Endometrial microvascular endothelial cells (primary cell): ENCODE results near the gene VPS39. TPM values are rescaled to one million over a fixed set of nuclear protein-coding genes. Genes with fewer than 3 reads are reported as not detected.

ENCODE experiments used
- in situ Hi-C: cut with HindIII; loops from 2 replicates; pipeline ENCODE4 v1.10.0; 2017; ENCODE audit warnings: low sequenced_read_pairs, low pct_unique_long_range_greater_than_20kb; ENCODE audit errors: inconsistent ontology term
- total RNA-seq: library from RNA; depleted of rRNA; stranded (reverse); fragments of >200 nt; gene quantifications from one replicate; pipeline ENCODE4 v1.2.3, GENCODE V29; 2015; ENCODE audit errors: inconsistent ontology term

The VPS39 gene
- total RNA-seq, 1 donor from 2014 or later = 28.2 TPM

DNA sequence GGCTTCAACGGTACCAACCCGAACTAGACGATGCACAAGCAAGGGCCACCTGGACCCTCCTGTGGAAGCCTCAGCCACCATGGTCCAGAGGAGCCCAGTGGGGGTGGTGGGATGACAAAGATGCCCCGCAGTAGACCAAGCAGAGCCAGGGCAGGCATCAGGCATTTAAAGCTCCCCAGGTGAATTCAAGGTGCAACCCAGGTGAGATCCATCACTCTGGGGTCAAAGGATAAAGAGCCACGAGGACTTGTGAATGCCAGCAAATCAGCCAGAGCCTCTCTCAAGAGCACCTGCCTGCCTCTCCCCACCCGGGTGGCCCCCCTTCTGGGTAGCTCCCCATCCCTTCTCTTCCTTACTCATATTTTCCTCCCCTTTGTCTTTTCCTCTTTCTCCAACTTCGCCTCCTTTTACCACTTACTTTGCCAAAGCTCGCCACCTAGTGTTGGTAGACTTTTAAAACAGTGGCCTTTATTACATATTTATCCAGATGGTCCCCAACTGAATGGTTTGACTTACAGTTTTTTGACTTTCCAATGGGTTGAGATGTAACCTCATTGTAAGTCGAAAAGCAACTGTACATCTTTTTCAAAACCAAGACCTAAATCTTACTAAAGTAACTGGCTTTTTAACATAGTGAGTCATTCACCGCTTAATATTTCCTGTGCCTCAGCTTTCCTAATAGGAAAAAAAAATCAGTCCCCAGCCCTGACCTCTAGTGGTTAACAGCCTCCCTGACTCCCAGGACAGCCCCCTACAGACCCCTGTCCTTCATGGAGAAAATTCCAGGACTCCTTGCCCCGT, 70.4 kb downstream of the VPS39 start:
- in situ Hi-C loops = no loop called here

DNA sequence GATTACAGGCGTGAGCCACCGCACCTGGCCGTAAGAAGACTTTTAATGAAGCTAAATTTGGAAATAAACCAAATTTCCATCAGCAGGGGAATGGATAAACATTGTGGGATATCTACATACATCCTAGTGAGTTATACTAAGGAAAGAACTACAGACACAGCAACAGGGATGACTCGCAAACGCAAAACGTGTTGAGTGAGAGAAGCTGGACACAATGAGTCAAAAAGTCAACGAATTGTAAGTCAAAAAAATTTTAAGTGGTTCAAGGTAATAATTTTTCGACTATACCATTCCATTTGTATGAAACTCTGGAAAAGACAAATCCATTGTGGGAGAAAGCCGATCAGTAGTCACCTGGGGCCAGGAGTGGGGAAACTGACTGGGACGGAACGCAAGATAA, 71.6 kb downstream of the VPS39 start:
- in situ Hi-C loops = no loop called here

DNA sequence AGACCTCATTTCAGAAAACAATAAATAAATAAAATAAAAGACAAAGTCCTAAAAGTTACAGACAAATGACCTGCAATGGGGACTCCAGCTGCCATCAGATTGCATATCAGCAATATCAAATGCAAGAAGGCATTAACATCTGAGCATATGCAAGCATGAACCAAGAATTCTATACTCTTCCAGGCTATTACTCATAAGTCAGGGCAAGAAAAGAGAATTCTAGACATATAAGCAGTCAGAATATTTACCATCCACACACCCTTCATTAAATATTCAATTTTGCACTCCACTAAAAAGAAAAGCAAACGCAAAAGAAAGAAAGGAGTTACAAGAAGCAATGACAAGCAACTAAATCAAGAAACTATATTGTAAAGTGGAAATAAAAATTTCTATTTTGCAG, 72.8 kb downstream of the VPS39 start:
- in situ Hi-C loops = no loop called here

DNA sequence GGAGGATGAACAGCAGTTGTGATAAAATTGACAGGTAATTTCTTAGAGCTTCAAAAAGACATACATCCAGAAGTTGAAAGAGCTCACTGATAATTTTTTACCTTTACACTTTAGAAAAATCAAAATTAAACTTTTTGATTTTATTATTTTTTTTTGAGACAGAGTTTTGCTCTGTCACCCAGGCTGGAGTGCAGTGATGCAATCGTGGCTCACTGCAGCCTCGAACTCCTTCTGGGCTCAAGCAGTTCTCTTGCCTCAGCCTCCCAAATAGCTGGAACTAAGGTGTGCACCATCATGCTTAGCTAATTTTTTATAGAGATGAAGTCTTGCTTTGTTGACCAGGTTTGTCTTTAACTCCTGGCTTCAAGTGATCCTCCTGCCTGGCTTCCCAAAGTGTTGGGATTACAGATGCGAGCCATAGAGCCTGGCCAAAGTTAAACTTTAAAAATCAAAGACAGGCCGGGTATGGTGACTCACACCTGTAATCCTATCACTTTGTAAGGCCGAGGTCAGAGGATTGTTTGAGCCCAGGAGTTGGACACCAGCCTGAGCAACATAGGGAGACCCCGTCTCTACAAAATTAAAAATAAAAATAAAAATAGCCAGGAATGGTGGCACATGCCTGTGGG, 73.4 kb downstream of the VPS39 start:
- in situ Hi-C loops = no loop called here

DNA sequence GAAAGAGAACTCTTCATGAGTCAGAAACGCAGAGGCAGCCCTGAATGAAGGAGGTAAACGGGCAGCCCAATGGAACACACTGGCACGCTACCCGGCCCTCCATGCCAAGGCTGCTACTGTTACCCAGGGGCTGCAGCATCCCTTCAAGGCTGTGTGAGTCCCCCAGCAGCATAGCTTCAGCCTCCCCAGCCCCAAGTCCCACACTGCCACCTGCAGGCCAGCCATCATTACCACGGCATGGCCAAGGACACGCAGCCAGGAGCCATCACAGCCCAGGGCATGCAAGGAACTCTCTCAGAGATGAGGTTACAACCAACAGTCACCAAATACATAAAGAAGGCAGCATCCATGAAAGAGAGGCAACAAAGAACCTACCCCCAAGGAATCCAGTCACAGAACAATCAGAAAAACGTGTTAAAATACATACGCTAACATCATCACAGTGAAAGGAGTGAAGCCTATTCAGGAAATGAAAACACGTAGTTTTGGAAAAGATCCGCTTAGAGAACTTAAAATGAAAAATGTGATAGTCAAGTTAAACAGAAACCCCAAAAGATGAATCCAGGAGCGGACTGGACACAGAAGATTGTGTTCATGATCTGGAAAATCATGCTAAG, 74.1 kb downstream of the VPS39 start:
- in situ Hi-C loops = no loop called here

DNA sequence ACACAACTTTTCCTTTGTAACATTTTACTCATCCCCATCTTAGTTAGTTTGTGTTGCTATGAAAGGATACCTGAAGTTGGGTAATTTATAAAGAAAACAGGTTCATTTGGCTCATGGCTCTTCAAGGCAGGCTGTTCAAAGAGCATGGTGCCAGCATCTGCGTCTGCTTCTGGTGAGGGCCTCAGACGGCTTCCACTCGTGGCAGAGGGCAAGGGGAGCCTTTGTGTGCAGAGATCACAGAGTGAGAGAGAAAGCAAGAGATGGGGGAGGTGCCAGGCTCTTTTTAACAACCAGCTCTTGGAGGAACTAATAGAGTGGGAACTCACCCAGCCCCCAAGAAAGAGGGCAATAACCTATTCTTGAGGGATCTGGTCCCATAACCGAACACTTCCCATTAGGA, 74.7 kb downstream of the VPS39 start:
- in situ Hi-C loops = no loop called here

DNA sequence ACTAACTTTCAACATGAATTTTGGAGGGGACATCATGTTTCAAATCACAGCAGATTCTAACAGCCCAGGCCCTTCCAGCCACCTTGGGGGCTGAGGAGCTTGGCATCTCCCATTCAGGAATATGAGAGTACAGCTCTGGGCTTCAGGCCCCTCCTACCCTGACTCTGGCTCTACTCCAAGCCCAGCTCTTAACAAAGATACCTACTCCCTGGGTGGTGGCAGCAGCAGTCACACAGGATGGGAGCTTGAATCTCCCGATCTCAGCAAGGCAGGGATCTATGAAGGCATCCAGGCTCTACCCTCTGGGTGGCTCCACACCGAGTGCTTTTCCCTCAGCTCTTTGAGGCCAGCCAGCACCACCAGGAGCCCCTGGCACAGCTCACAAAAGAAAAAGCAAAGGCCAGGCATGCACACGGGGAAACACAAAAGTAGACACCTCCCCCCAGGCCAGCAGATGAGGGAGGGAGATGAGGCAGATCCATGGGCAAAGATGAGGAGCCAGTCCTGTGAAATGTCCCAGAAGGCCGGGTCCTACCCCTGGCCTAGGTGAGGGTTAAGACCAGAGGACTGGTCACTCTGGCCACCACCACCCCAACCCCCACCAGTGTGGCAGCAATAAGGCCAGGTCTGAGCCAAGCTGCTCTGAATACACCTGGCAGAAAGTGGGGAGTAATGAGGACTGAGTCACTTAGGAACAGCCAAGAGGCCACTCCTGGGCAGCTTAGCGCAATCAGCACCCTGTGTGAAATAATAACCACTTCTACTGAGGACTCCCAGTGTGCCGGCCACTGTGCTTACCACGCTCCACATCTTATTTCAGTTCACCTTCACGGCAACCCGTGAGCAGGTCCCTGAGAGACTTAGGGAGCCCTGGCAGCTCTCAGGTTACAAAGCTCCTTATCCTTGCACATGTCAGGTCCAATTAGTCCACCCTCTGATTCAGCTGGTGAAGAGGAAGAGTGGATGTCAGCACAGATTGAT, 76.0 kb downstream of the VPS39 start:
- in situ Hi-C loops = no loop called here

DNA sequence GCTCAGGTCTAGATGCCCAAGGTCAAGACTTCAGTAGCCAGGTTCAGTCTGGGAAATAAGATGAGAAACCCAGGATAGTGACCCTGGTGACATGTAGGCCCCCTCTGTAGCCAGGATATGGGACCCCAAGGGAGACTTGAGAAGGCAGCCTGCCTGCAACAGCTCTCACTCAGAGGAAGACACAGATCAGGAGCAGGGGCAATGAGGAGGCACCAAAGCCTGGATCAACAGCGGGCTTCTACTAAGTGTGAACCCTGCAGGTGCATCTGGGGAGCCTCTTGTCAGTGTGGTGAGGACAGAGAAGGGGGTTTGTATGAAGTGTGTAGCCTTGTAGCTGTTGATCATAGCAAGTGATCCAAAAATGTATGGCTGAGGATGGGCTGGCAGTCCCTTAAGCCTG, 77.1 kb downstream of the VPS39 start:
- in situ Hi-C loops = no loop called here

DNA sequence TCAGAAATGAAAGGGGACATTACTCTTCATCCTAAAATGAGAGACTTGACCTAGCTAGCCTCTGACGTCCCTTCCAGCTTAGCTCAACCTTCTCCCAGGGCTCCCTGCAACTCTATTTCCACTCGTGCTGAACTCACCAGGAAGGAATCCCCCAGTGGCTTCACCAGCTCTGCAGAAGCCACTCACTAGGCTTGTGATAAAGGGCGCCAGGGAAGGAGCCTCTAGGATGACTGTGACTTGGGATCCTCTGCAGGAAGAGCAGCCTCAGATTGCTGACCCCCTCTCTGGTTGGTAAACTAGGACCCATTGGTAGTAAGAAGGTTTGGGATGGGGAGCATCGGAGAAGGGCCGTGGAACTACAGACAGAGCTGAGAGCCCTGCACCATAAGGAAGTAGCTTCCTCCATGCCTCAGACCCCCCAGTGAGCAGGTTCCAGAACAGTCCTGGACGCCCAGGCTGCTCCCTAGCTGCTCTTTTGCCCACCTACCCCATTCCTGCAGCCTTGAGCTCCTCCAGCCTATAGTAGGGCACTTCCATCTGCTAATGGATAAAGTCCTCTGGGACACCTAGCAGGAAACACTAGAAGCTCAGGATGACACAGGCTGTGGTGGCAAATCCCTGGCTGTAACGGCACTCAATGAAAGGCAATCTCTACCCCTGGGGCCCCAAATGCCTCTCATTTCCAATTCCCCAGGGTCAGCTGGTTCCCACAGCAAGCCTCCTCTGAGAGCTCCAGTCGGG, 77.7 kb downstream of the VPS39 start:
- in situ Hi-C loops = no loop called here

DNA sequence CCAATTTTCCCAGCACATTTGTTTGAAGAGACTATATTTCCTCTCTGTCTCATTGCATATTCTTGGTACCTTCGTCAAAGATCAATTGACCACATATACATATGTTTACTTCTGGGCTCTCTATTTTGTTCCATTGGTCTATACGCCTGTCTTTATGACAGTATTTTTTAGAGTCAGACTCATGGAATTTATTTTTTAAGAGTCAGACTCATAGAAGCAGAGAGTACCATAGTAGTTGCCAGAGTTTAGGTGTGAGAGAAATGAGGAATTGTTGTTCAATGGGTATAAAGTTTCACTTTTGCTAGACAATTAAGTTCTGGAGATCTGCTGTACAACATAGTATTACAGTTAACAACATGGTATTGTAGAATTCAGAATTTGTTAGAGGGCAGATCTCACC, 78.7 kb downstream of the VPS39 start:
- in situ Hi-C loops = no loop called here

DNA sequence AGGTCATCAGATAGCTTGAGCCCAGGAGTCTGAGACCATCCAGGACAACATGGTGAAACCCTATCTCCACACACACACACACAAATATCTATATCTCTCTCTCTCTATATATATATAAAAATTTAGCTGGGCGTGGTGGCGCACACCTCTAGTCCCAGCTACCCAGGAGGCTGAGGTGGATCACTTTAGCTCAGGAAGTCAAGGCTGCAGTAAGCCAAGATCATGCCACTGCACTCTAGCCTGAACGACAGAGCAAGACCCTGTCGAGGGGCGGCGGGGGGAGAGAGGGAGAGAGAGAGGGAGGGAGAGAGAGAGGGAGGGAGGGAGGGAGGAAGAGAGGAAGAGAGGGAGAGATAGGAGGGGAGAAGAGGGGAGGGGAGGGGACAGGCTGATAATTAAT, 79.6 kb downstream of the VPS39 start:
- in situ Hi-C loops = no loop called here

DNA sequence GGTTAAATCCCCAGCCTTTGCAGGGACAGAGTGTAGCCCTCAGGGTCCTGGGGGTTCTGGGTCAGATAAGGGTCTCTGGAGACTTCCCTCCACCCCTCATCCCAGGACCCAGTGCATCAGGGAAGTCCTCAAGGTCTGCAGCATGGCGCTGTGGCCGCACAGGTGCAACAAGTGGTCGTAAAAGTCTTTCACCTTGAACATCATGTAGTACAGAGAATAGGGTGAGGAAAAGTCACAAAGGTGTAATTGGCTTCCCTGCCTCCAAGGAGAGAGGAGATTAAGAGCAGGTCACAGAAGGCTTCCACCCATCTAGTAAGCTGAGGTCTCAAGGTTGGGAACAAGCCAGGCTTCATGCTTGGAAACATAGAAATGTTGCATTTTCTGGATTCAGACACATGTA, 84.6 kb downstream of the VPS39 start:
- in situ Hi-C loops = no loop called here

DNA sequence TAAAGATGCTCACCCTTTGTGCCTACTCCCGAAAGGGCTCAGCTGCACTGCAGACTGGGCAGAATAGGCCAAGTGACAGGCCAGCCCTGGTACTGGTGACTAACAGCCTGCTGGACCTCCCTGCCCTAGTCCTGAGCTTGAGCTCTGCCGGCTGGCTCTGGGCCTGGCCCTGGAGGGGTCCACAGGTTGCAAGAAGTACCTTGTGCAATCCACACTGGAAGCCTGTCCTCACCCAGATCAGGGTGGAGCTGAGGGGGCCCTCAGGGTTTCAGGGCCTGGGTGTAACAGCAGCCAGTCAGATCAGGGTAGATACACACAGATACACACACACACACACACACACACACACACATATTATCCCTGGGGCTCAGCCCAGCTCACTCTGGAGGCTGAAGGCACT, 86.4 kb downstream of the VPS39 start:
- in situ Hi-C loops = no loop called here

DNA sequence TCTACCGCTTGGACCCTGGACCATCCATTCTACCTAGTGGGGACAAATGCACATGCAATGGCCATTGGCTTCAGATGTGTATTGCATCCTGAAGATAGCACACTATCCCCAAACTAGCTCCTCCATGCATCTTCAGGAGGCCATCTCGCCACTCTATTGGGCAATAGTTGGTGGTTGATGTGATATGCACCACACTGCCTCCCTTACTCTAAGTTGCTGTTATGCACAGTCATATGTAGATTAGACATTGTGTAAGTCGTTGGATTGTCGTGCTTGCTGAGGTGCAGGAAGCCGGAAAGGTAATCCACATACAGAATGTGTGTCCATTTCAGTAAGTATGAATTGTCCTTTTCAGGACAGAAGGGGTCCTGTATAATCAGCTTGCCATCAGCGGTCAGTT, 87.1 kb downstream of the VPS39 start:
- in situ Hi-C loops = no loop called here

DNA sequence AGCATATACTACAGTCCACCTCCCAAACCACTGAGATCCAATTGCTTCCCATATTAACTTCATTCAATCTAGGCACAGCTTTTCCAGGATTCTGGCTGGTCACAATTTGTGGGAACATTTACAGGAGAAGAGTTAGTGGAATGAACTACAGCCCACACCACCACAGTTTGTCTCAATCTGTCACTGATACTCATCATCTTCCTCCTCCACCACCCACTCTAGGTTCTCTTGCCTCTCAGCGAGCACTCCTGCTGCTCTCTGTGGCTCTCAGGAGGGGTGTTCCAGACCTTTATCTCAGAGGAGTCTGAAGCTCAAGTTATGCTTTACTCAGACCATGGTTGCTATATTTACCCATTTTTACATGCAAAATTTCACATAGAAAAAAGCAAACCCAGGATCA, 87.8 kb downstream of the VPS39 start:
- in situ Hi-C loops = no loop called here

DNA sequence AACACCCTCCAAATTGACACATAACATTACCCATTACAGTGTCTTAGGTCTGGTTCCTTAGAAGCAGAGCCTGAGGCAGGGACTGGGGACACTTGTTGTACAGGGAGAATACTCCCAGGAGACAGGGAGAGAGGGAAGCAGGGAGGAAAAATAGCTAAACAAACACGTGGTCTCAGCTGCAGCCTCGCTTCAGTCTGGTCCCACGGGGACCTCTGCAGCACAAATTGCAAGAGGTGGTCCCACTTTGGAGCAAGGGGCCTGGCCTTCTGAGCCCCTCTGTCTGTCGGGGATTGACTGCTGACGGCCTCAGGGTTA, 88.7 kb downstream of the VPS39 start:
- in situ Hi-C loops = no loop called here

DNA sequence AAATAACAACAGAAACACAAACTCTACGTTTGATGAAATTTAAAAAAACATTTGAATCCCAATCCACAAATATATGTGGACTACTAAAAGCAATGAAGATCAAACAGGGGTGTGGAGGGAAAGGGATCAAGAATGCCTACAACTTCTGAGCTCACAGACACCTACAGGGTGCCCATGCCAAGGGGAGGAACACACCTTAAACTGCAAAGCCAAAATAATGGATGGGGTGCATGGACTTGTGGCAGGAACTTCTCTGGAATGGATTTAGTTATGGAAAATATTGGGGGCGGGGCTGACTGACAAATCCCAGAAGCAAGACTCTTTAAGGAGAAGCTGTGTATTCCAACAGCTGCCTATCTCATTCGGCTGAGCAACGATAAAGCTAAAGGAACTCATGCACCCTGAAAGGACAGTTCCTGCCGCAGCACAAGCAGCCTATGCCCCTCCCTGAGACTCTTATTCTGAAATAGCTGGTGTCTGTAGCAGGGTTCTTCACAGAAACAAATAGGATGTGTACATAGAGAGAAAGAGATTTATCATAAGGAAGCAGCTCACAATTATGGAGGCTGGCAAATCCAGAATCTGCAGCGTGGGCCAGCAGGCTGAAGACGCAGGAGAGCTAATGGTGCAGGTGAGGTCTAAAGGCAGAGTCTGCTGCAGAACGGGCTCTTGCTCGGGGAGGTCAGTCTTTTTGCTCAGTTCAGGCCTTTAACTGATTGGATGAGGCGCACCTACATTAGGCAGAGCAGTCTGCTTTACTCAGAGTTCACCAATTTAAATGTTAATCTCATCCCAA, 89.3 kb downstream of the VPS39 start:
- in situ Hi-C loops = no loop called here

DNA sequence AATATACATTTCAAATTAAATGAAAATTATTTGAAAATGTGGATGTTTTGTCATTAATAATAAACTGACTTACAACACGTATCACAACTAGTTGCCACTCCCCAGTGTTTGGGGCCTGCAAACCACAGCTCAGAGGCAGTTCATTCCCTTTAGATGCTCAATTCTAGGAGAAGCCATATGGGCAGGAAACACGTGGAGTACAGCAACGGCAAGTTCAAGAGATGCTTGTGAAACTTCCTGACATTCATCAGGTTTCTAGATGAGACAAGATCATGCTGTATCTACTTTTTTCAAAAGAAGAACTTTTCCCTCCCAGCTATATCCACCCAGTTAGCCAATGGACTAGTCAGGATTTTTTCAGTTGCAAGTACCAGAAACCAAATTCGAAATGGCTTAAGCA, 96.2 kb downstream of the VPS39 start:
- in situ Hi-C loops = no loop called here
